MCF 10A (cell line): ENCODE results near the gene INO80B. TPM values are rescaled to one million over a fixed set of nuclear protein-coding genes. Genes with fewer than 3 reads are reported as not detected.
"Not testable (repeated sequence)": the region's sequence is repeated elsewhere in the genome, so short reads cannot be mapped to it uniquely, and the experiment has no call there.

Experiments
- BruUV-seq: library from RNA; stranded (reverse); fragments of 400-500 nt; replicated peaks from 2 replicates; lab custom pipeline; 2021; lab: Mats Ljungman, UMichigan
- CTCF ChIA-PET: fragments of 300-600 bp; sonication (Branson Sonifier 250); formaldehyde crosslinking; extraction: SDS; loops from one replicate; lab custom pipeline; 2021; ENCODE audit warnings: antibody characterized with exemption, inconsistent platforms; lab: Yijun Ruan, JAX
- POLR2A ChIA-PET: fragments of 300-600, 350-650 bp; sonication (Branson Sonifier 250); formaldehyde crosslinking; extraction: SDS; loops from one replicate; lab custom pipeline; 2020; ENCODE audit warnings: antibody characterized with exemption, inconsistent platforms; lab: Yijun Ruan, JAX
- DNase-seq: peaks from one replicate; pipeline ENCODE4 v3.0.0-alpha.2; 2018; ENCODE audit not compliant: unreplicated experiment
- H3K27ac Mint-ChIP-seq: one replicate; pipeline ENCODE4 v1.8.0; 2022; ENCODE audit warnings: mild to moderate bottlenecking, low read depth, mixed read lengths; ENCODE audit not compliant: unreplicated experiment
- H3K27me3 Mint-ChIP-seq: one replicate; pipeline ENCODE4 v1.8.0; 2022; ENCODE audit warnings: mixed read lengths; ENCODE audit not compliant: insufficient read depth, unreplicated experiment
- H3K36me3 Mint-ChIP-seq: one replicate; pipeline ENCODE4 v1.8.0; 2022; ENCODE audit warnings: mild to moderate bottlenecking, moderate library complexity, mixed read lengths; ENCODE audit not compliant: insufficient read depth, unreplicated experiment
- H3K4me1 Mint-ChIP-seq: one replicate; pipeline ENCODE4 v1.8.0; 2022; ENCODE audit warnings: mixed read lengths; ENCODE audit not compliant: insufficient read depth, unreplicated experiment
- H3K4me3 Mint-ChIP-seq: one replicate; pipeline ENCODE4 v1.8.0; 2022; ENCODE audit warnings: mild to moderate bottlenecking, moderate library complexity, mixed read lengths; ENCODE audit not compliant: unreplicated experiment
- H3K9me3 Mint-ChIP-seq: one replicate; pipeline ENCODE4 v1.8.0; 2022; ENCODE audit warnings: mixed read lengths; ENCODE audit not compliant: unreplicated experiment
- intact Hi-C: fragments of 100-400 bp; cut with micrococcal nuclease; formaldehyde crosslinking; loops from 2 replicates; pipeline ENCODE4 v1.14.1; 2022
- total RNA-seq: library from RNA; stranded (reverse); gene quantifications from 2 replicates; pipeline ENCODE4 v1.2.3, GENCODE V29; 2022
- TF ChIP-seq, protein P1 (sequence below): fragments of 200-600 bp; IDR thresholded peaks from one replicate; pipeline ENCODE4 v1.8.0; 2022; ENCODE audit warnings: antibody characterized with exemption, mild to moderate bottlenecking; ENCODE audit not compliant: unreplicated experiment

INO80B gene
- total RNA-seq, 1 experiment from 2014 or later: 36.0 TPM

DNA sequence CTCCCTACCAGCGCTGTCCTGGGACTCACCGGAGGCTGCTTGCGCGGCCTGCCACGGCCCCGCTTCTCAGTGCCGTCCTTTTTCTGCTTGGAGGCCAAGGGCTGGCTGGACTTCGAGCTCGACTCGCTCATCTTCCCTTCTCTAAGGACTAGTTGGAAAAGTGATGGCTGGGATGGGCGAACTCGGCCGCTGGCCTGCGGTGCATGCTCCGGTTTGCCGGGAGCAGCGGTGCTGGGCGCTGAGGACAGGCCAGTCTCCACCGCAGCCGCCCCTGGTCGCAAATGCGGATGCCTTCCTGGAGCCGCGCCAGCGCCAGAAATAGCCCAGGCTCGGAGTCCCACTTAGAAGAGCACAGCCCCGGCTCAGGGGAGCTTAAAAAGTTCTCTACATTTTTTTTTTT lies 36.6 kb upstream of the INO80B start:
- ChIA-PET CTCF (interaction anchor here (0.6 to 0.7 kb wide), 2 partner anchors 1133 to 1605 kb away, joined by 4 read pairs; no protein-coding TSS in a partner anchor), POLR2A (no interaction called here)
- H3K27ac Mint-ChIP-seq: no peak overlapping the region
- no TSS peak for BruUV-seq
- no peaks in the 10 kb centered on the region for H3K9me3 Mint-ChIP-seq
- no peaks in the 10 kb centered on the region for H3K27me3 Mint-ChIP-seq
- intact Hi-C loops: no loop called here
- no peak overlapping the region for H3K4me3 Mint-ChIP-seq
- no peak for DNase-seq
- peaks cover 9% of the 10 kb centered on the region for H3K36me3 Mint-ChIP-seq
- TF ChIP-seq, protein P1, sequence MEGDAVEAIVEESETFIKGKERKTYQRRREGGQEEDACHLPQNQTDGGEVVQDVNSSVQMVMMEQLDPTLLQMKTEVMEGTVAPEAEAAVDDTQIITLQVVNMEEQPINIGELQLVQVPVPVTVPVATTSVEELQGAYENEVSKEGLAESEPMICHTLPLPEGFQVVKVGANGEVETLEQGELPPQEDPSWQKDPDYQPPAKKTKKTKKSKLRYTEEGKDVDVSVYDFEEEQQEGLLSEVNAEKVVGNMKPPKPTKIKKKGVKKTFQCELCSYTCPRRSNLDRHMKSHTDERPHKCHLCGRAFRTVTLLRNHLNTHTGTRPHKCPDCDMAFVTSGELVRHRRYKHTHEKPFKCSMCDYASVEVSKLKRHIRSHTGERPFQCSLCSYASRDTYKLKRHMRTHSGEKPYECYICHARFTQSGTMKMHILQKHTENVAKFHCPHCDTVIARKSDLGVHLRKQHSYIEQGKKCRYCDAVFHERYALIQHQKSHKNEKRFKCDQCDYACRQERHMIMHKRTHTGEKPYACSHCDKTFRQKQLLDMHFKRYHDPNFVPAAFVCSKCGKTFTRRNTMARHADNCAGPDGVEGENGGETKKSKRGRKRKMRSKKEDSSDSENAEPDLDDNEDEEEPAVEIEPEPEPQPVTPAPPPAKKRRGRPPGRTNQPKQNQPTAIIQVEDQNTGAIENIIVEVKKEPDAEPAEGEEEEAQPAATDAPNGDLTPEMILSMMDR: no peak
- H3K4me1 Mint-ChIP-seq: peaks cover 27% of the 10 kb centered on the region

DNA sequence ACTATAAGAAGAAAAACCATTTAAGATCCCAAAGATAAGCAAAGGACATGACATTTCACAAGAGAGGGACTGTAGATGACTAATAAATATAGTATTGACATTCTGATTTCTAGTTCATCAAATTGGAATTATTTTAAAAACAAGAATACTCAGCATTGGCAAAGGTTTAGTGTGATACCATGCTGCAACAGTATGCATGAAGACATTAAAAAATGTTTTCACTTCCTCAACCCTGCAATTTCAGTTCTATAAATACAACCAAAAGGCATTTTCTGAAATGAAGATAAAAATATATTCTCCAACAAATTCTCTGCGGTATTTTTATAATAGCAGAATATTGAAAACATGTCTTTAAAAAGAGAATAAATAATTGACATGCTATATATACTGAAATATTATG lies 35.5 kb upstream of the INO80B start:
- ChIA-PET CTCF (no interaction called here), POLR2A (no interaction called here)
- peaks cover 15% of the 10 kb centered on the region for H3K36me3 Mint-ChIP-seq
- no peak overlapping the region for H3K4me3 Mint-ChIP-seq
- TF ChIP-seq, protein P1: no peak
- no peaks in the 10 kb centered on the region for H3K9me3 Mint-ChIP-seq
- intact Hi-C loops: no loop called here
- no peaks in the 10 kb centered on the region for H3K27me3 Mint-ChIP-seq
- no peak overlapping the region for H3K27ac Mint-ChIP-seq
- no TSS peak for BruUV-seq
- no peak for DNase-seq
- peaks cover 27% of the 10 kb centered on the region for H3K4me1 Mint-ChIP-seq

DNA sequence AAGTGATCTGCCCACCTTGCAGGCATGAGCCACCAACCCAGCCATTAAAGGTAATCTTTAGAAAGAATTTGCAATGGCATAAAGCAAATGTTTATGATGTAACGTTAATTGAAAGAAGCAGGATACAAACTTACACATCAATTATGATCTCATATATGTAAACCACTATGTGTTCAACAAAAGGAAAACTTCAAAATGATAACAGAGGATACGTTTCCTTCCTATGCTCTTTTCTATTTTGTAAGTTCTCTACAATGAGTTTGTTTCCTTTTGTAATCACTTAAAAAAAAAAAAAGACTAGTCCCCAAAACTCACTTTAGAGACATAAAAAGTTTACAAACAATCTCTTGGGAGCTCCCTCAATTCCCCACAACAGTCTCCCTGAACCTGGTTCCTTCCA lies 34.9 kb upstream of the INO80B start:
- H3K4me1 Mint-ChIP-seq: peaks cover 27% of the 10 kb centered on the region
- H3K27ac Mint-ChIP-seq: no peak overlapping the region
- H3K4me3 Mint-ChIP-seq: no peak overlapping the region
- peaks cover 20% of the 10 kb centered on the region for H3K36me3 Mint-ChIP-seq
- H3K27me3 Mint-ChIP-seq: no peaks in the 10 kb centered on the region
- DNase-seq: no peak
- TF ChIP-seq, protein P1: no peak
- CTCF ChIA-PET: no interaction called here
- intact Hi-C loops: no loop called here
- POLR2A ChIA-PET: interaction anchor here (0.7 to 3.7 kb wide), 3 partner anchors 12 to 38 kb away, joined by 3 to 19 read pairs (median 4); partner anchors contain the start of gene WBP1
- no TSS peak for BruUV-seq
- H3K9me3 Mint-ChIP-seq: no peaks in the 10 kb centered on the region

DNA sequence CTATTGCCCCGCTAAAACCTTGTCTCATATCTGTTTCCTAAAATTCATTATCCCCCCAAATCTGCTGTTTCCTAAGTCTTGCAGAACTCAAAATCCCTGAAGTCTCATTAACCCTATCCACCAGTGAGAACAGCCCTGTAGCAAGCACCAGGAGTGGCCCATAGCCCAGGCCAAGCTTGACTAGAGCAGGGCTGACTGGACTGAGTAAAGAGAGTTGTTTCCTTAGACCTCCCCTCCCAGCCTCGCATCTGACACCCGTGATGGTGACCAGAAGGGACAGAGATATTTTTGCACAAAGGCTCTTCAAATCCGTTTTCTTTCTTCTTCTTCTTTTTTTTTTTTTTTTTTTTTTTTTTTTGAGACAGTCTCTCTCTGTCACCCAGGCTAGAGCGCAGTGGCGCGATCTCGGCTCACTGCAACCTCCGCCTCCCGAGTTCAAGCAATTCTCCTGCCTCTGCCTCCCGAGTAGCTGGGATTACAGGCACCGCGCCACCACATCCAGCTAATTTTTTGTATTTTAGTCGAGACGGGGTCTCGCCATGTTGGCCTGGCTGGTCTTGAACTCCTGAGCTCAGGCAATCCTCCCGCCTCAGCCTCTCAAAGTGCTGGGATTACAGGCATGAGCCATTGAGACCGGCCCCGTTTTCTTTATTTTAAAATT lies 34.3 kb upstream of the INO80B start:
- H3K9me3 Mint-ChIP-seq, DNase-seq, BruUV-seq, intact Hi-C loops, H3K27me3 Mint-ChIP-seq: not testable (repeated sequence)
- Mint-ChIP-seq H3K36me3 (peaks cover 26% of the 10 kb centered on the region), H3K27ac (peak overlapping the region; percentile 82), H3K4me1 (peaks cover 30% of the 10 kb centered on the region), H3K4me3 (peak overlapping the region; percentile 87)
- ChIA-PET POLR2A (interaction anchor here (0.6 to 3.7 kb wide), 12 partner anchors 11 to 684 kb away, joined by 3 to 29 read pairs (median 4); partner anchors contain the start of genes AUP1, HTRA2, INO80B and MRPL53), CTCF (interaction anchor here (1.3 kb wide), 1 partner anchor 20 kb away, joined by 3 read pairs; no protein-coding TSS in a partner anchor)
